ENCODE data around the gene PUM1. TPM values are rescaled to one million over a fixed set of nuclear protein-coding genes. Genes with fewer than 3 reads are reported as not detected.

Gene PUM1
- total RNA-seq, result 73.5 and 81.4 TPM in 2 replicates

GRCh38 chr1:31065310-31066217 is at the start of gene PUM1:
Gene PUM1, minus strand, starts transcription at chr1:31065717. Its CDS starts 6,151 bp downstream, at chr1:31059566.

GRCh38 chr1:30908696-30909364 is 156.7 kb downstream of the PUM1 start, which contains the start of gene SDC3:
Gene SDC3, minus strand, starts transcription at chr1:30908758. Its CDS starts 172 bp downstream, at chr1:30908586.

Other genes with a start within 250 kb of the PUM1 start
- gene SDC3, start 157.0 kb downstream of the PUM1 start, total RNA-seq, result 37.6 and 65.2 TPM in 2 replicates
- 0.26 and 0.40 TPM in 2 replicates for gene NKAIN1, start 174.2 kb upstream of the PUM1 start, total RNA-seq
- gene SNRNP40, start 231.1 kb upstream of the PUM1 start, total RNA-seq, result 62.0 and 69.6 TPM in 2 replicates
- gene ZCCHC17, start 231.3 kb upstream of the PUM1 start, total RNA-seq, result 22.2 and 28.5 TPM in 2 replicates

Measured in smooth muscle cell of the pulmonary artery (primary cell).